Hepatocyte (in vitro differentiated cells): ENCODE data around the gene ATP2B3. TPM values are rescaled to one million over a fixed set of nuclear protein-coding genes. Genes with fewer than 3 reads are reported as not detected.
A peak's percentile ranks its signal among the peaks of the same experiment; 100 is the strongest.

ENCODE experiments used
- DNase-seq: peaks from one replicate; pipeline ENCODE4 v3.0.0-alpha.2; 2016; ENCODE audit warnings: low spot score
- H2AFZ ChIP-seq: fragments of 200-600 bp; sonication (generic); 2 replicates; pipeline ENCODE4 v1.6.0; 2016; ENCODE audit warnings: antibody characterized with exemption, mild to moderate bottlenecking
- H3K27ac ChIP-seq: fragments of 200-600 bp; sonication (generic); 2 replicates; pipeline ENCODE4 v1.5.1; 2016; ENCODE audit warnings: mild to moderate bottlenecking
- H3K27me3 ChIP-seq: fragments of 200-600 bp; sonication (generic); 2 replicates; pipeline ENCODE4 v1.6.1; 2016
- H3K36me3 ChIP-seq: fragments of 200-600 bp; sonication (generic); replicated peaks from 2 replicates; pipeline ENCODE4 v1.5.1; 2016; ENCODE audit warnings: low read depth; ENCODE audit not compliant: insufficient read depth
- H3K4me1 ChIP-seq: fragments of 200-600 bp; sonication (generic); 2 replicates; pipeline ENCODE4 v1.5.1; 2016; ENCODE audit warnings: mild to moderate bottlenecking, moderate library complexity; ENCODE audit not compliant: insufficient read depth
- H3K4me2 ChIP-seq: fragments of 200-600 bp; sonication (generic); 2 replicates; pipeline ENCODE4 v1.6.0; 2016
- H3K4me3 ChIP-seq: fragments of 200-600 bp; sonication (generic); 2 replicates; pipeline ENCODE4 v1.5.1; 2016; ENCODE audit warnings: mild to moderate bottlenecking
- H3K79me2 ChIP-seq: fragments of 200-600 bp; sonication (generic); 2 replicates; pipeline ENCODE4 v1.6.0; 2017; ENCODE audit warnings: mild to moderate bottlenecking
- H3K9me2 ChIP-seq: fragments of 200-600 bp; sonication (generic); replicated peaks from 2 replicates; pipeline ENCODE4 v1.6.0; 2017; ENCODE audit warnings: mild to moderate bottlenecking; ENCODE audit not compliant: insufficient read depth
- H3K9me3 ChIP-seq: fragments of 200-600 bp; sonication (generic); 2 replicates; pipeline ENCODE4 v1.5.1; 2016; ENCODE audit warnings: low read depth, mild to moderate bottlenecking
- H4K20me1 ChIP-seq: fragments of 200-600 bp; sonication (generic); 2 replicates; pipeline ENCODE4 v1.6.0; 2016; ENCODE audit warnings: mild to moderate bottlenecking; ENCODE audit not compliant: insufficient read depth, poor library complexity, severe bottlenecking
- EZH2 ChIP-seq: fragments of 200-600 bp; sonication (generic); IDR thresholded peaks from 2 replicates; pipeline ENCODE4 v1.6.1; 2016; ENCODE audit warnings: antibody characterized with exemption, mild to moderate bottlenecking, borderline replicate concordance
- EZH2phosphoT487 ChIP-seq: fragments of 200-600 bp; sonication (generic); IDR thresholded peaks from one replicate; pipeline ENCODE4 v1.6.1; 2018; ENCODE audit warnings: antibody characterized with exemption, mild to moderate bottlenecking, low read depth, moderate library complexity; ENCODE audit not compliant: unreplicated experiment, severe bottlenecking
- WGBS: methylation state at CpG from one replicate; pipeline ENCODE4 v1.1.6; 2016; ENCODE audit warnings: low lambda C conversion rate; ENCODE audit errors: missing lambda C conversion rate; 5-methylcytosine and 5-hydroxymethylcytosine counted together
- polyA plus RNA-seq: library from polyadenylated mRNA; unstranded; fragments of >200 nt; fragmentation: Nextera tagmentation; extraction: Ambion mirVana; gene quantifications from 2 replicates; pipeline ENCODE4 v1.2.1, GENCODE V29; 2016
- total RNA-seq: library from RNA; depleted of rRNA; stranded (reverse); fragments of >200 nt; gene quantifications from 2 replicates; pipeline ENCODE4 v1.2.3, GENCODE V29; 2014
- TF ChIP-seq, protein P1 (sequence below): fragments of 200-600 bp; sonication (generic); IDR thresholded peaks from 2 replicates; pipeline ENCODE4 v1.5.1; 2016; ENCODE audit warnings: antibody characterized with exemption, mild to moderate bottlenecking; ENCODE audit not compliant: poor library complexity

Gene ATP2B3
- total and polyA plus RNA-seq, 2 experiments from 2014 or later, result 0.07 TPM; not detected in 1

GRCh38 chrX:153560466-153560865 lies 43.0 kb downstream of the ATP2B3 start:
- Histone ChIP-seq H2AFZ (no peak overlapping the region), H3K9me2 (no peaks in the 10 kb centered on the region), H3K4me3 (no peak overlapping the region), H3K79me2 (no peaks in the 10 kb centered on the region), H3K36me3 (no peaks in the 10 kb centered on the region), H3K27me3 (no peaks in the 10 kb centered on the region), H3K27ac (no peak overlapping the region), H3K4me2 (no peak overlapping the region), H3K9me3 (no peaks in the 10 kb centered on the region), H3K4me1 (no peaks in the 10 kb centered on the region), H4K20me1 (no peaks in the 10 kb centered on the region)
- WGBS, result 93% methylated on average over 22 of the region's 22 CpGs
- DNase-seq, result no peak
- TF ChIP-seq, protein P1, sequence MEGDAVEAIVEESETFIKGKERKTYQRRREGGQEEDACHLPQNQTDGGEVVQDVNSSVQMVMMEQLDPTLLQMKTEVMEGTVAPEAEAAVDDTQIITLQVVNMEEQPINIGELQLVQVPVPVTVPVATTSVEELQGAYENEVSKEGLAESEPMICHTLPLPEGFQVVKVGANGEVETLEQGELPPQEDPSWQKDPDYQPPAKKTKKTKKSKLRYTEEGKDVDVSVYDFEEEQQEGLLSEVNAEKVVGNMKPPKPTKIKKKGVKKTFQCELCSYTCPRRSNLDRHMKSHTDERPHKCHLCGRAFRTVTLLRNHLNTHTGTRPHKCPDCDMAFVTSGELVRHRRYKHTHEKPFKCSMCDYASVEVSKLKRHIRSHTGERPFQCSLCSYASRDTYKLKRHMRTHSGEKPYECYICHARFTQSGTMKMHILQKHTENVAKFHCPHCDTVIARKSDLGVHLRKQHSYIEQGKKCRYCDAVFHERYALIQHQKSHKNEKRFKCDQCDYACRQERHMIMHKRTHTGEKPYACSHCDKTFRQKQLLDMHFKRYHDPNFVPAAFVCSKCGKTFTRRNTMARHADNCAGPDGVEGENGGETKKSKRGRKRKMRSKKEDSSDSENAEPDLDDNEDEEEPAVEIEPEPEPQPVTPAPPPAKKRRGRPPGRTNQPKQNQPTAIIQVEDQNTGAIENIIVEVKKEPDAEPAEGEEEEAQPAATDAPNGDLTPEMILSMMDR, result no peak
- TF ChIP-seq EZH2phosphoT487 (no peak), EZH2 (no peak)

DNA sequence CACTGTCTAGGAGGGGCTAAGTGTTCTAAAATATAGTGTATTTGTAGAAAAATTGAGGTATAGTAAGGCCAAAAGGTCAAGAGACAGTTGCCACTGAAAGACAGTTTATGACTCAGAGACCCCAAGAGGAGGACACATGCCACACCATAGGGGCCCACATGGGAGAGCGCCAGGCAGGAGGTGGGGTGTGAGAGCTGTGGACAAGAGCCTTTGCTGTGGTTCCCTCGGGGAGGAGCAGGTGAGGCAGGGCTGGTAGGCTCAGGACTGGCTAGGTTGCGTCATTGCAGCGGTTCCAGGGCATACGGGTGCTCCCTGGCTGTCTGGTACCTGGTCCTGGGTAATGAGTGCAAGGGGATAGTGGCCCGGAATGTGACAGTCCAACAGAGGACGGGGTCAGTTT lies 43.9 kb downstream of the ATP2B3 start:
- H3K4me1 ChIP-seq, result no peaks in the 10 kb centered on the region
- no peaks in the 10 kb centered on the region for H3K9me2 ChIP-seq
- H4K20me1 ChIP-seq, result no peaks in the 10 kb centered on the region
- H3K27ac ChIP-seq, result no peak overlapping the region
- H3K9me3 ChIP-seq, result no peaks in the 10 kb centered on the region
- H3K27me3 ChIP-seq, result no peaks in the 10 kb centered on the region
- no peak overlapping the region for H3K4me2 ChIP-seq
- 80% methylated on average over 7 of the region's 7 CpGs for WGBS
- H3K79me2 ChIP-seq, result no peaks in the 10 kb centered on the region
- no peak for TF ChIP-seq EZH2phosphoT487
- TF ChIP-seq EZH2, result no peak
- TF ChIP-seq, protein P1, result no peak
- no peak overlapping the region for H2AFZ ChIP-seq
- no peak for DNase-seq
- no peaks in the 10 kb centered on the region for H3K36me3 ChIP-seq
- H3K4me3 ChIP-seq, result no peak overlapping the region

- Histone ChIP-seq H3K4me1 (no peaks in the 10 kb centered on the region), H3K4me2 (no peak overlapping the region), H3K4me3 (no peak overlapping the region), H3K9me2 (no peaks in the 10 kb centered on the region), H2AFZ (no peak overlapping the region), H3K79me2 (no peaks in the 10 kb centered on the region), H3K27ac (no peak overlapping the region), H3K27me3 (no peaks in the 10 kb centered on the region), H4K20me1 (no peaks in the 10 kb centered on the region), H3K36me3 (no peaks in the 10 kb centered on the region), H3K9me3 (no peaks in the 10 kb centered on the region)
- WGBS, result 87% methylated on average over 9 of the region's 9 CpGs
- no peak for DNase-seq
- no peak for TF ChIP-seq EZH2phosphoT487
- TF ChIP-seq, protein P1, result no peak
Measured at GRCh38 chrX:153562546-153562945, 45.1 kb downstream of the ATP2B3 start.

DNA sequence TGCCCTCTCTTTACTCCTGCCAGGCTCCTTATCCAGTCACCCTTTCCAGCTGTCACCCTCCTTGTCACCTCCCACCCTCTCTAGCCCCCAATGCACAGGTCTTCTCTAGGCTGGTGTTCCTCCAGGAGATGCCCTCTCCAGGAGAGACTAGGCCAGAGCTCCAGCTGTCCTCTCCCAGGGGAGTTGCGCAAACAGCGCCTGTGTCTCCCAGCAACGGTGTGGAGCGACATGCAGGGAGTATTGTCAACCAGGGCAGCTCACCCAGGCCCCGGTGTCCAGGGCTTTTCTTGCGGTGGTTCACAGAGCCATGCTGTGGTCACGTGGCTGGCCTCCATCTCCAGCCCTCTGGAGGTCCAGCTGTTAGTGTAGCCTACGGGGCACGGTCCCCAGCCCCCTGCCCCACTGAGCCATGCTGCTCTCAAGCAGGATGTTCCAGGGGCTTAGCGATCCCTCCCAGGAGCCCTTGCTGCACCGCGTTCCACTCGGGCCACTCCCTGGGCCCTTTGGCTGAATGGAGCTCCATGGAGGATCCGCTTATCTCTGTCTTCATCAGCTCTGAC lies 46.7 kb downstream of the ATP2B3 start:
- no peak overlapping the region for H3K4me3 ChIP-seq
- no peaks in the 10 kb centered on the region for H3K9me3 ChIP-seq
- no peaks in the 10 kb centered on the region for H3K36me3 ChIP-seq
- H3K4me2 ChIP-seq, result no peak overlapping the region
- peak; percentile 23 for DNase-seq
- H3K27ac ChIP-seq, result no peak overlapping the region
- TF ChIP-seq EZH2, result no peak
- TF ChIP-seq EZH2phosphoT487, result no peak
- TF ChIP-seq, protein P1, result no peak
- 80% methylated on average over 14 of the region's 14 CpGs for WGBS
- H3K27me3 ChIP-seq, result no peaks in the 10 kb centered on the region
- H3K79me2 ChIP-seq, result no peaks in the 10 kb centered on the region
- H4K20me1 ChIP-seq, result no peaks in the 10 kb centered on the region
- H3K4me1 ChIP-seq, result no peaks in the 10 kb centered on the region
- H2AFZ ChIP-seq, result no peak overlapping the region
- H3K9me2 ChIP-seq, result no peaks in the 10 kb centered on the region
